ENCODE results near the gene POPDC3. TPM values are rescaled to one million over a fixed set of nuclear protein-coding genes. Genes with fewer than 3 reads are reported as not detected.

Gene POPDC3
- total and polyA plus RNA-seq, 2 donors: 0.37 to 2.5 TPM

GRCh38 chr6:105209950-105210706 is 30.3 kb upstream of the POPDC3 start:
- Histone ChIP-seq H3K4me1 (ENCODE audit: insufficient read depth) (no peaks in the 10 kb centered on the region), H3K27ac (ENCODE audit: low read depth) (no peak overlapping the region), H3K36me3 (ENCODE audit: insufficient read depth) (no peaks in the 10 kb centered on the region), H3K4me3 (ENCODE audit: low read depth, low read length) (no peak overlapping the region)
- WGBS: 60% methylated on average over 5 of the region's 5 CpGs
- no peak for DNase-seq (ENCODE audit: extremely low spot score)

- no peak overlapping the region for H3K4me3 ChIP-seq (ENCODE audit: low read depth, low read length)
- no peaks in the 10 kb centered on the region for H3K36me3 ChIP-seq (ENCODE audit: insufficient read depth)
- H3K4me1 ChIP-seq (ENCODE audit: insufficient read depth): no peaks in the 10 kb centered on the region
- H3K27ac ChIP-seq (ENCODE audit: low read depth): no peak overlapping the region
- DNase-seq (ENCODE audit: extremely low spot score): no peak
- 89% methylated on average over 6 of the region's 6 CpGs for WGBS
These were observed 27.9 kb upstream of the POPDC3 start for GRCh38 chr6:105207524-105208269.

DNA sequence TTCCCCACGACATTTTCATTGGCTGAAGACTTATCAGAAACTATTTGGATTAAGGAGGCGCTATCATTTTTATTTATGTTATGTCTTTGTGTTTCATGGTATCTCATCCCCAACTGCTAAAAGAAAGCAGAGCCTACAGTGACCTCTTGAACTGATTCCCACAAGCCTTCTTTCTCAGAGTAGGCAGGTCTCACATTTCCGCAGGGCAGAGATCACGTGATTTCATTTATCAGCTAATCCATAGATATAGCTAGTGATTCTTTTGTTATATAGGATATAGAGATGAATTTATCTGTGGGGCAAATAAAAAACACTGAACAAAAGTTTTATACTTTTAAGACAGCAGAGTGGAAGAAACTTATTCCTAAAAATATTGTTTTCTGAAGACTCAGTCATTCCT is 25.0 kb upstream of the POPDC3 start:
- H3K36me3 ChIP-seq (ENCODE audit: insufficient read depth): no peaks in the 10 kb centered on the region
- no peak for DNase-seq (ENCODE audit: extremely low spot score)
- no peak overlapping the region for H3K27ac ChIP-seq (ENCODE audit: low read depth)
- no peak overlapping the region for H3K4me3 ChIP-seq (ENCODE audit: low read depth, low read length)
- 37% methylated on average over 4 of the region's 4 CpGs for WGBS
- H3K4me1 ChIP-seq (ENCODE audit: insufficient read depth): no peaks in the 10 kb centered on the region

DNA sequence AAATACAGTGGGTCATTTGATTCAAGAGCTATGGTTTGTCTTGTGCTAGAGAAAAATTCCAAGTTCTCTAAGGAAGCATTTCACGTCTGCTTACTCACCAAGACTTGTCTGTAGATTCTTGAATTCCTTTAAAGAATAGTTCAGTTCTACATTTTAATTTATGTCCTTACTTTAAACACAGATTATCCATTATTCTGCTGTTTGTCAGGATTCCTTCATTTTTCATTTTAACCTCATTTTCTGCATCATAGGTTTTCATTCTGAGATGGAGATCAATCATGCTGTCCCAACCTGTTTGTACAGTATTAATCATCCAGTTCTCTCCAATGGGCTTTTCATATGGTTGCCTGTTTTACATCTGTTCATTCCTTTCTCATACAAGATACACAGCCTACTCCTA is 24.5 kb upstream of the POPDC3 start:
- WGBS: 52% methylated on average over 1 of the region's 1 CpG
- H3K36me3 ChIP-seq (ENCODE audit: insufficient read depth): no peaks in the 10 kb centered on the region
- no peak overlapping the region for H3K4me3 ChIP-seq (ENCODE audit: low read depth, low read length)
- no peak for DNase-seq (ENCODE audit: extremely low spot score)
- H3K4me1 ChIP-seq (ENCODE audit: insufficient read depth): no peaks in the 10 kb centered on the region
- H3K27ac ChIP-seq (ENCODE audit: low read depth): no peak overlapping the region

DNA sequence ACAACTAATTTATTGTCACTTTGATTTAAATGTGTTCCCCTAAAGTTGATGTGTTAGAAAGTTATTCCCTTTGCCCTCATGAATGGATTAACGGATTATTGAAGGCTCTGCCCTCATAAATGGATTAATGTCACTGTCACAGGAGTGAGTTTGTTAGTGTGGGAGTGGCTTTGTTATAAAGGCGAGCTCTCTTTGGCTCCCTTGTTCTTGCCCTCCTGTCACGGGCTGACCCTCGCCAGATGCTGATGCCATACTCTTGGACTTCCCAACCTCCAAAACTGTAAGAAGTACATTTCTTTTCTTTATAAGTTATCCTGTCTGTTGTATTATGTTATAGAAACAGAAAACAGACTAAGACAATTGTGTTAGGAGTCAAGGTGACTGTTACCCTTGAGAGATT is 22.7 kb upstream of the POPDC3 start:
- DNase-seq (ENCODE audit: extremely low spot score): no peak
- no peaks in the 10 kb centered on the region for H3K36me3 ChIP-seq (ENCODE audit: insufficient read depth)
- 83% methylated on average over 4 of the region's 4 CpGs for WGBS
- no peaks in the 10 kb centered on the region for H3K4me1 ChIP-seq (ENCODE audit: insufficient read depth)
- H3K27ac ChIP-seq (ENCODE audit: low read depth): no peak overlapping the region
- H3K4me3 ChIP-seq (ENCODE audit: low read depth, low read length): no peak overlapping the region

- no peak for DNase-seq (ENCODE audit: extremely low spot score)
- Histone ChIP-seq H3K27ac (ENCODE audit: low read depth) (no peak overlapping the region), H3K36me3 (ENCODE audit: insufficient read depth) (no peaks in the 10 kb centered on the region), H3K4me1 (ENCODE audit: insufficient read depth) (no peaks in the 10 kb centered on the region), H3K4me3 (ENCODE audit: low read depth, low read length) (no peak overlapping the region)
- 63% methylated on average over 6 of the region's 6 CpGs for WGBS
These were observed 20.4 kb upstream of the POPDC3 start for GRCh38 chr6:105200133-105200730.

DNA sequence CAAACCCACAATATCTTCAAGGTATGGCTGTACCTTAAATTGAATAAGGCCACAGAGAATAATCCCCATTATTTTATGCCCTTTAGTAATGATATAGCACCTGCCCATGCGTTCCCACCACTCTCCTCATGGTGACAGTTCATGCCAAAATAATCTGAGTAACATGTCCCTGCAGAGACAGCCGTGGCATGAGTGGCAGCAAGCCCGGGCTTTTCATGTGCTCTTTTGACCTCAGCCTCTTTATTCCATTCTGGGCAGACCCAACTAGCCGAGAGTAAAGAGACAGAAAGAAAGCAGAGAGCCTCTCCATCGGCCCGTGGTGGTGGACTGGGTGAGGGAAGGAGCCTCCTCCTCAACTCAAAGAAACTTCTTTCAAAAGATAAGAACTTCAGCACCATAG is 19.9 kb upstream of the POPDC3 start:
- no peak for DNase-seq (ENCODE audit: extremely low spot score)
- 51% methylated on average over 6 of the region's 6 CpGs for WGBS

GRCh38 chr6:105196076-105196475 is 16.3 kb upstream of the POPDC3 start:
- no peak for DNase-seq (ENCODE audit: extremely low spot score)
- 93% methylated on average over 2 of the region's 2 CpGs for WGBS
- no peak overlapping the region for H3K4me3 ChIP-seq (ENCODE audit: low read depth, low read length)
- H3K36me3 ChIP-seq (ENCODE audit: insufficient read depth): no peaks in the 10 kb centered on the region
- no peaks in the 10 kb centered on the region for H3K4me1 ChIP-seq (ENCODE audit: insufficient read depth)
- no peak overlapping the region for H3K27ac ChIP-seq (ENCODE audit: low read depth)

More for the DNA sequence above, 19.9 kb upstream of the POPDC3 start:
- H3K27ac ChIP-seq (ENCODE audit: low read depth): no peak overlapping the region
- H3K36me3 ChIP-seq (ENCODE audit: insufficient read depth): no peaks in the 10 kb centered on the region
- no peaks in the 10 kb centered on the region for H3K4me1 ChIP-seq (ENCODE audit: insufficient read depth)
- no peak overlapping the region for H3K4me3 ChIP-seq (ENCODE audit: low read depth, low read length)

DNA sequence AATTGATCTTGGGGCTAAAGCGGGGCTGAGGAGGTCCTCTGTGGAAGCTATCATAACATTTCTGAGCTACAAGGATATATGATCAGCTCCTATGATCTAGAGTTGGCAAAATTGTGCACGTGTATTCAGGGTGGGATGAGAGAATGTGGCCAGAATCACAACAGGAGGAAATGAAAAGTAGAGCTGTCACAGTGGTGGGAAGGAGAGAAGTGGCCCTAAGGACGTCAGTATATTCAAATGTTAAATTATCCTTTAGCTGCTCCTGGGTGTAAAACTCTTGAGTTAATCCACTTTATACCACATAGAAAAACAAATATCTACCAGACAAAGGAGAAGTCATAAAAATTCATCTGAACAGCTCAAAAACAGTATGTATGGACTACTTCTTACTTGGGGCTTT is 14.8 kb upstream of the POPDC3 start:
- DNase-seq (ENCODE audit: extremely low spot score): no peak
- 59% methylated on average over 3 of the region's 3 CpGs for WGBS
- Histone ChIP-seq H3K4me1 (ENCODE audit: insufficient read depth) (no peaks in the 10 kb centered on the region), H3K27ac (ENCODE audit: low read depth) (no peak overlapping the region), H3K36me3 (ENCODE audit: insufficient read depth) (no peaks in the 10 kb centered on the region), H3K4me3 (ENCODE audit: low read depth, low read length) (no peak overlapping the region)

DNA sequence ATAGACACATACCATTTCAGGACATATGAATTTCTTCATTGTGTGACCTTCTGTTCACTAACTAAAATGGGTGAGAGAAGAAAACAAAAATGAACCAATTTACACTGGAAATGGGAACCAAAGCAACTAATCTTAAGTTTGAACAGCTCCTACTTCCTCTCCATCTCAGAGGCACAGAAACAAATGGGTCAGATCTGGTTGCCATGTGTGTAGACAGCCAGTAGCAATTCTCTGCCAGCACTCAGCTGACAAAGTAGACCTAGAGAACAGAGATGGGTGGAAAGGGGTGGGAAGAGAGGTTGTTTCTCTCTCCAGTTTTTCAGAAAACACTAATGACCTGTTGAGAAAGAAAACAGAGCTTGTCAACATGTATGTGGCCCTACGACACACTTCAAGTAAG is 14.3 kb upstream of the POPDC3 start:
- 61% methylated on average over 1 of the region's 1 CpG for WGBS

GRCh38 chr6:105193647-105194046 is 13.8 kb upstream of the POPDC3 start:
- no peak for DNase-seq (ENCODE audit: extremely low spot score)
- no peaks in the 10 kb centered on the region for H3K36me3 ChIP-seq (ENCODE audit: insufficient read depth)
- H3K27ac ChIP-seq (ENCODE audit: low read depth): no peak overlapping the region
- 78% methylated on average over 1 of the region's 1 CpG for WGBS
- no peak overlapping the region for H3K4me3 ChIP-seq (ENCODE audit: low read depth, low read length)
- no peaks in the 10 kb centered on the region for H3K4me1 ChIP-seq (ENCODE audit: insufficient read depth)

More for the DNA sequence above, 14.3 kb upstream of the POPDC3 start:
- Histone ChIP-seq H3K4me1 (ENCODE audit: insufficient read depth) (no peaks in the 10 kb centered on the region), H3K36me3 (ENCODE audit: insufficient read depth) (no peaks in the 10 kb centered on the region), H3K4me3 (ENCODE audit: low read depth, low read length) (no peak overlapping the region), H3K27ac (ENCODE audit: low read depth) (no peak overlapping the region)
- no peak for DNase-seq (ENCODE audit: extremely low spot score)

DNA sequence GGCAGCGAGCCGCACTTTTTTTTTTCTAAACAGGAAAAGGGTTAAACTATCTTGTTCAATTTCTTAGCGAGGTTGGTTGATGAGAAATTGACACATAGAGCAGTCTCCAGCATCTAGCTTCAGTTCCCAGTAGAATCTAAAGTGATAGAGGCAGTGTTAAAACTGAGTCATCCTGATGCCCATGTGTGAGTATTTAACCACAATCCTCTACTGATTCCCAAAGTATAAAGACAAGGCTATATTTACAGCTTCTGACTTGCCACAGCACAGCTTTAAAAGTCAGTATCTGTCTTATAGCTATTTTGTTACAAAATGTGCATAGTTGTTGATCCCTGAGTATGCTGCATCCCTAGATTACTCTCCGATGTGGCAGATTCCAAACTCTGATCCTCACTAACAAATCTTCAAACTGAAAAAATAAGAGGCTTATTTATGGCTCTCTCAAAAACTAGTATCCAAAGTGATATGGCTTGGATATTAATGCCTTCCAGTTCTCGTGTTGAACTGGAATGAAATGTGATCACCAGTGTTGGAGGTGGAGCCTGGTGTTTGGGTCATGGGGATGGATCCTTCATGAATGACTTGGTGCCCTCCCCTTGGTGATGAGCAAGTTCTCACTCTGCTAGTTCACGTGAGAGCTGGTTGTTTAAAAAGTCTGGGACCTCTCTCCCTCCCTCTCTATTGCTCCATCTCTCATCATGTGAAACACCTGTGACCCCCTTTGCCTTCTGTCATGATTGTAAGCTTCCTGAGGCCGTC is 13.1 kb upstream of the POPDC3 start:
- WGBS: 59% methylated on average over 7 of the region's 7 CpGs
- no peaks in the 10 kb centered on the region for H3K36me3 ChIP-seq (ENCODE audit: insufficient read depth)

GRCh38 chr6:105191351-105191750 is 11.5 kb upstream of the POPDC3 start:
- DNase-seq (ENCODE audit: extremely low spot score): no peak
- WGBS: 92% methylated on average over 1 of the region's 1 CpG
- no peaks in the 10 kb centered on the region for H3K4me1 ChIP-seq (ENCODE audit: insufficient read depth)
- no peak overlapping the region for H3K27ac ChIP-seq (ENCODE audit: low read depth)
- no peaks in the 10 kb centered on the region for H3K36me3 ChIP-seq (ENCODE audit: insufficient read depth)
- H3K4me3 ChIP-seq (ENCODE audit: low read depth, low read length): no peak overlapping the region

More for the DNA sequence above, 13.1 kb upstream of the POPDC3 start:
- no peak overlapping the region for H3K4me3 ChIP-seq (ENCODE audit: low read depth, low read length)
- H3K27ac ChIP-seq (ENCODE audit: low read depth): no peak overlapping the region
- DNase-seq (ENCODE audit: extremely low spot score): no peak
- H3K4me1 ChIP-seq (ENCODE audit: insufficient read depth): no peaks in the 10 kb centered on the region
